ENCODE results near the gene NLRC5.

DNA sequence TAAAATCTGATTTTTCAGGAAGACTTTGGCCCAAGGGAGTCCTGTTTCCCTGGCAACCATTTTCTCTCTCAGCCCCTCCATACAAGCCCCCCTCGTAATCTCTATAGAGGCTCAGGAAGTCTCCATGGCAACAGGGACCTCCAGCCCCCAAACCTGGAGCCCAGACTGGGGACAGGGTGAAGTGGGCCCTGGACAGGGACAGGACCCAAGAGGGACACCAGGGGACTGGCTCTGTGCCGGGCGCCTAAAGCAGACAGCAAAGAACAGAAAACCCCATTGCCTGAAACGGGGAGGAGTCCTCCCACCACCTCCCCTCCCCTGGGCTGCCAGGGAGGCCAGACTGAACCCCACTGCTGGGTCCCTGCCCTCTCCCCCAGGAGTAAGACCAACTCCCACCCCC lies 143.7 kb downstream of the NLRC5 start:
- TF ChIP-seq CTCF (IDR thresholded peaks at IDR 0.05), result no peak
- no peak for TF ChIP-seq POLR2A (IDR thresholded peaks at IDR 0.05)
- TF ChIP-seq POLR2AphosphoS5 (IDR thresholded peaks at IDR 0.05), result no peak
